ENCODE measurements around the gene PIK3C3.

PIK3C3 gene

DNA sequence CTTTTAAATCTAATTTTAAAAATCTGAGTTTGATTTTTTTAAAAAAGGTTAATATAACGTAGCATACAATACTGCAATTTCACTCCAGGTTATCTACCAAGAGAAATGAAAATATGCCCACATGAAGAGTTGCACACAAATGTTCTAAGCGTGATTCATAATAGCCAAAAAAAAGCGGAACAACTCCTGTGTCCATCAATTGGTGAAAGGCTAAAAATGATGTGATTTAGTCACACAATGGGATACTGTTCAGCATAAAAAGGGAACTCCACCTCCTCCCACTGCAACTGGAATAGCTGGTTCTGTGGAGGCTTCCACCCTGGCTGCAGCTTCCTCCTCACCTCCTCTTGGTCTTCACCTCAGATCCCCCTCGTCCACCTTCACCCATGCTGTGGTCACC lies 132.8 kb downstream of the PIK3C3 start:
- H2BK15ac ChIP-seq (ENCODE audit: low read length), result no peak overlapping the region
- H3K4me3 ChIP-seq (ENCODE audit: low read length in 2 of 2), result no peak overlapping the region
- peaks cover 0 to 1% of the 10 kb centered on the region in 2 donors for H3K4me1 ChIP-seq (ENCODE audit: control insufficient read depth in 2 of 2, insufficient read depth in 1 of 2, low read depth in 1 of 2, low read length in 2 of 2)
- H3K9me3 ChIP-seq (replicated peaks in 1 of 2; ENCODE audit: control insufficient read depth in 2 of 2, insufficient read depth in 1 of 2, low read depth in 1 of 2, low read length in 2 of 2), result no peaks in the 10 kb centered on the region
- WGBS, 2 donors (ENCODE audit: extremely low coverage in 2 of 2, insufficient read length in 2 of 2, insufficient replicate concordance in 1 of 2), result no CpG with 5 or more reads among the region's 4 CpGs
- no peak overlapping the region for H2AFZ ChIP-seq (ENCODE audit: low read length)
- no peak overlapping the region for H4K91ac ChIP-seq (ENCODE audit: low read depth, low read length, poor library complexity)
- H3K14ac ChIP-seq (ENCODE audit: low read length), result no peak overlapping the region
- H3K4me2 ChIP-seq (ENCODE audit: insufficient read depth, low read length, poor library complexity, severe bottlenecking), result no peak overlapping the region
- H4K8ac ChIP-seq (ENCODE audit: low read depth, low read length), result no peak overlapping the region
- H3K23ac ChIP-seq (ENCODE audit: low read depth, low read length, poor library complexity), result no peak overlapping the region
- H3K79me1 ChIP-seq (ENCODE audit: low read depth, low read length), result no peaks in the 10 kb centered on the region
- no peak overlapping the region for H2BK5ac ChIP-seq (ENCODE audit: low read length)
- no peaks in the 10 kb centered on the region for H3K27me3 ChIP-seq (ENCODE audit: control insufficient read depth in 3 of 3, insufficient read depth in 3 of 3, low read depth in 1 of 3, low read length in 3 of 3)
- no peak overlapping the region for H2BK120ac ChIP-seq (ENCODE audit: low read depth, low read length)
- no peak overlapping the region for H2BK12ac ChIP-seq (ENCODE audit: low read length)
- peaks cover 0 to 6% of the 10 kb centered on the region in 2 donors for H3K36me3 ChIP-seq (replicated peaks in 1 of 2; ENCODE audit: control insufficient read depth in 2 of 2, insufficient read depth in 2 of 2, low read length in 2 of 2)
- H3K4ac ChIP-seq (ENCODE audit: low read length), result no peak overlapping the region
- H3K9ac ChIP-seq (ENCODE audit: low read depth, low read length, poor library complexity), result no peak overlapping the region
- H3K27ac ChIP-seq (replicated peaks; ENCODE audit: low read length), result no peak overlapping the region
- no peak overlapping the region for H2AK5ac ChIP-seq (ENCODE audit: low read depth, low read length)
- no peak for DNase-seq (ENCODE audit: low spot score)
- H3K18ac ChIP-seq (ENCODE audit: low read length), result no peak overlapping the region

DNA sequence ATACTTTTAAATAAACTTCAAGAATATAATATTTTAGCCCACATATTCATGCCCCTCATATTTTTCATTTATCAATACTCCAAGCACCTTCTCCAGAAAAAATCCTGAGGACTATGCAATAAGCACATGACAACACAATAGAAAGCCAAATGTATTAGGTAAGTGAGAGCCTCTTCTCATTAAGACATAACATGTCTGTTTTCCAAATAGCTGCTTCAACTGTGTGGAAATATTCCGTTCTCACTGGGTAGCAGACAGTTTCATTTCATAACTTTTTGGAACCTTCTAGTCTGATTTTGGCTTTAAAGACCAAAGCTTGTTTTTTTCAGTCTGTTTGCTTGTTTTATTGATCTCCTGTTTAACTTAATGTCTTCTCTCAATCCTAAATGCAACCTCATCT lies 137.8 kb downstream of the PIK3C3 start:
- no peaks in the 10 kb centered on the region for H3K27me3 ChIP-seq (ENCODE audit: control insufficient read depth in 3 of 3, insufficient read depth in 3 of 3, low read depth in 1 of 3, low read length in 3 of 3)
- WGBS, 2 donors (ENCODE audit: extremely low coverage in 2 of 2, insufficient read length in 2 of 2, insufficient replicate concordance in 1 of 2), result no CpG with 5 or more reads among the region's 1 CpG
- H2AK5ac ChIP-seq (ENCODE audit: low read depth, low read length), result no peak overlapping the region

GRCh38 chr18:42094875-42095274 lies 139.8 kb downstream of the PIK3C3 start:
- Histone ChIP-seq H4K91ac (ENCODE audit: low read depth, low read length, poor library complexity) (no peak overlapping the region), H3K27me3 (ENCODE audit: control insufficient read depth in 3 of 3, insufficient read depth in 3 of 3, low read depth in 1 of 3, low read length in 3 of 3) (no peaks in the 10 kb centered on the region), H3K23ac (ENCODE audit: low read depth, low read length, poor library complexity) (no peak overlapping the region), H3K4me3 (ENCODE audit: low read length in 2 of 2) (no peak overlapping the region), H2BK5ac (ENCODE audit: low read length) (no peak overlapping the region), H3K14ac (ENCODE audit: low read length) (no peak overlapping the region), H3K9me3 (replicated peaks in 1 of 2; ENCODE audit: control insufficient read depth in 2 of 2, insufficient read depth in 1 of 2, low read depth in 1 of 2, low read length in 2 of 2) (no peaks in the 10 kb centered on the region), H2AFZ (ENCODE audit: low read length) (no peak overlapping the region), H3K36me3 (replicated peaks in 1 of 2; ENCODE audit: control insufficient read depth in 2 of 2, insufficient read depth in 2 of 2, low read length in 2 of 2) (no peaks in the 10 kb centered on the region), H2AK5ac (ENCODE audit: low read depth, low read length) (no peak overlapping the region), H2BK15ac (ENCODE audit: low read length) (no peak overlapping the region), H3K4me1 (ENCODE audit: control insufficient read depth in 2 of 2, insufficient read depth in 1 of 2, low read depth in 1 of 2, low read length in 2 of 2) (no peaks in the 10 kb centered on the region), H2BK120ac (ENCODE audit: low read depth, low read length) (no peak overlapping the region), H3K9ac (ENCODE audit: low read depth, low read length, poor library complexity) (no peak overlapping the region), H3K27ac (replicated peaks; ENCODE audit: low read length) (no peak overlapping the region), H4K8ac (ENCODE audit: low read depth, low read length) (no peak overlapping the region), H3K4me2 (ENCODE audit: insufficient read depth, low read length, poor library complexity, severe bottlenecking) (no peak overlapping the region), H3K79me1 (ENCODE audit: low read depth, low read length) (no peaks in the 10 kb centered on the region), H3K4ac (ENCODE audit: low read length) (no peak overlapping the region), H2BK12ac (ENCODE audit: low read length) (no peak overlapping the region), H3K18ac (ENCODE audit: low read length) (no peak overlapping the region)
- no peak for DNase-seq (ENCODE audit: low spot score)

More for the DNA sequence above, 137.8 kb downstream of the PIK3C3 start:
- H3K9me3 ChIP-seq (replicated peaks in 1 of 2; ENCODE audit: control insufficient read depth in 2 of 2, insufficient read depth in 1 of 2, low read depth in 1 of 2, low read length in 2 of 2), result no peaks in the 10 kb centered on the region
- no peak overlapping the region for H3K18ac ChIP-seq (ENCODE audit: low read length)
- no peak overlapping the region for H3K4ac ChIP-seq (ENCODE audit: low read length)
- H3K23ac ChIP-seq (ENCODE audit: low read depth, low read length, poor library complexity), result no peak overlapping the region
- H2BK5ac ChIP-seq (ENCODE audit: low read length), result no peak overlapping the region
- no peak overlapping the region for H3K9ac ChIP-seq (ENCODE audit: low read depth, low read length, poor library complexity)
- no peak overlapping the region for H3K27ac ChIP-seq (replicated peaks; ENCODE audit: low read length)
- no peak for DNase-seq (ENCODE audit: low spot score)
- no peak overlapping the region for H3K4me3 ChIP-seq (ENCODE audit: low read length in 2 of 2)
- H3K4me2 ChIP-seq (ENCODE audit: insufficient read depth, low read length, poor library complexity, severe bottlenecking), result no peak overlapping the region
- no peak overlapping the region for H2AFZ ChIP-seq (ENCODE audit: low read length)
- no peak overlapping the region for H2BK15ac ChIP-seq (ENCODE audit: low read length)
- no peak overlapping the region for H2BK12ac ChIP-seq (ENCODE audit: low read length)
- no peaks in the 10 kb centered on the region for H3K4me1 ChIP-seq (ENCODE audit: control insufficient read depth in 2 of 2, insufficient read depth in 1 of 2, low read depth in 1 of 2, low read length in 2 of 2)
- H4K8ac ChIP-seq (ENCODE audit: low read depth, low read length), result no peak overlapping the region
- H3K36me3 ChIP-seq (replicated peaks in 1 of 2; ENCODE audit: control insufficient read depth in 2 of 2, insufficient read depth in 2 of 2, low read length in 2 of 2), result no peaks in the 10 kb centered on the region
- H2BK120ac ChIP-seq (ENCODE audit: low read depth, low read length), result no peak overlapping the region
- no peak overlapping the region for H3K14ac ChIP-seq (ENCODE audit: low read length)
- no peaks in the 10 kb centered on the region for H3K79me1 ChIP-seq (ENCODE audit: low read depth, low read length)
- no peak overlapping the region for H4K91ac ChIP-seq (ENCODE audit: low read depth, low read length, poor library complexity)

- Histone ChIP-seq H3K4ac (ENCODE audit: low read length) (no peak overlapping the region), H3K14ac (ENCODE audit: low read length) (no peak overlapping the region), H2BK15ac (ENCODE audit: low read length) (no peak overlapping the region), H2AK5ac (ENCODE audit: low read depth, low read length) (no peak overlapping the region), H3K79me1 (ENCODE audit: low read depth, low read length) (no peaks in the 10 kb centered on the region), H4K91ac (ENCODE audit: low read depth, low read length, poor library complexity) (no peak overlapping the region), H3K9me3 (replicated peaks in 1 of 2; ENCODE audit: control insufficient read depth in 2 of 2, insufficient read depth in 1 of 2, low read depth in 1 of 2, low read length in 2 of 2) (no peaks in the 10 kb centered on the region), H3K4me3 (ENCODE audit: low read length in 2 of 2) (no peak overlapping the region), H3K27me3 (ENCODE audit: control insufficient read depth in 3 of 3, insufficient read depth in 3 of 3, low read depth in 1 of 3, low read length in 3 of 3) (no peaks in the 10 kb centered on the region), H3K27ac (replicated peaks; ENCODE audit: low read length) (no peak overlapping the region), H2AFZ (ENCODE audit: low read length) (no peak overlapping the region), H3K4me2 (ENCODE audit: insufficient read depth, low read length, poor library complexity, severe bottlenecking) (no peak overlapping the region), H3K23ac (ENCODE audit: low read depth, low read length, poor library complexity) (no peak overlapping the region), H3K4me1 (ENCODE audit: control insufficient read depth in 2 of 2, insufficient read depth in 1 of 2, low read depth in 1 of 2, low read length in 2 of 2) (no peaks in the 10 kb centered on the region), H3K18ac (ENCODE audit: low read length) (no peak overlapping the region), H2BK12ac (ENCODE audit: low read length) (no peak overlapping the region), H2BK5ac (ENCODE audit: low read length) (no peak overlapping the region), H2BK120ac (ENCODE audit: low read depth, low read length) (no peak overlapping the region), H4K8ac (ENCODE audit: low read depth, low read length) (no peak overlapping the region), H3K9ac (ENCODE audit: low read depth, low read length, poor library complexity) (no peak overlapping the region), H3K36me3 (replicated peaks in 1 of 2; ENCODE audit: control insufficient read depth in 2 of 2, insufficient read depth in 2 of 2, low read length in 2 of 2) (no peaks in the 10 kb centered on the region)
- no peak for DNase-seq (ENCODE audit: low spot score)
Measured at GRCh38 chr18:42095732-42096377, 140.8 kb downstream of the PIK3C3 start.

Data from neuronal stem cell (in vitro differentiated cells).